Activated B cell treated with CpG ODN at 0.5 μM for 24 hours (primary cell): ENCODE data around the gene SPP2. TPM values are rescaled to one million over a fixed set of nuclear protein-coding genes. Genes with fewer than 3 reads are reported as not detected.

Experiments
- ATAC-seq: fragments of 200-7000 bp; cut with Tn5 transposase; one replicate; pipeline ENCODE4 v1.10.0; 2021; ENCODE audit warnings: low read depth, mild to moderate bottlenecking, moderate library complexity
- CTCF ChIA-PET: fragments of 350-600 bp; sonication (Branson Sonifier 250); formaldehyde crosslinking; loops from one replicate; lab custom pipeline; 2021; ENCODE audit warnings: antibody characterized with exemption; lab: Charles Lee
- POLR2A ChIA-PET: fragments of 350-600 bp; sonication (Branson Sonifier 250); formaldehyde crosslinking; loops from one replicate; lab custom pipeline; 2021; ENCODE audit warnings: antibody characterized with exemption; lab: Charles Lee
- DNase-seq: peaks from one replicate; pipeline ENCODE4 v3.0.0; 2022
- H3K27ac Mint-ChIP-seq: one replicate; pipeline ENCODE4 v1.8.0; 2020; ENCODE audit warnings: mixed read lengths
- H3K27me3 Mint-ChIP-seq: one replicate; pipeline ENCODE4 v1.8.0; 2021; ENCODE audit warnings: mixed read lengths
- H3K36me3 Mint-ChIP-seq: one replicate; pipeline ENCODE4 v1.8.0; 2021; ENCODE audit warnings: low read depth, mixed read lengths
- H3K4me1 Mint-ChIP-seq: one replicate; pipeline ENCODE4 v1.8.0; 2021; ENCODE audit warnings: mixed read lengths
- H3K4me3 Mint-ChIP-seq: one replicate; pipeline ENCODE4 v1.8.0; 2020; ENCODE audit warnings: mild to moderate bottlenecking, mixed read lengths
- H3K9me3 Mint-ChIP-seq: one replicate; pipeline ENCODE4 v1.8.0; 2020; ENCODE audit warnings: mixed read lengths
- CTCF ChIP-seq: fragments of 200-600 bp; IDR thresholded peaks from one replicate; pipeline ENCODE4 v1.8.0; 2022; ENCODE audit warnings: antibody characterized with exemption, mild to moderate bottlenecking
- intact Hi-C: fragments of 100-400 bp; cut with micrococcal nuclease; formaldehyde crosslinking; loops from one replicate; pipeline ENCODE4 v1.15.1; 2024
- total RNA-seq: library from RNA; stranded (reverse); gene quantifications from 2 replicates; pipeline ENCODE4 v1.2.3, GENCODE V29; 2022

The SPP2 gene
- total RNA-seq, 1 donor from 2014 or later: not detected

GRCh38 chr2:234125451-234126145, 75.1 kb downstream of the SPP2 start:
- no peaks in the 10 kb centered on the region for H3K36me3 Mint-ChIP-seq
- ChIA-PET POLR2A (no interaction called here), CTCF (interaction anchor here (1.0 kb wide), 1 partner anchor 10 kb away, joined by 4 read pairs; no protein-coding TSS in a partner anchor)
- DNase-seq (no peak), ATAC-seq (no peak)
- H3K4me1 Mint-ChIP-seq: no peaks in the 10 kb centered on the region
- H3K27me3 Mint-ChIP-seq: peaks cover 17% of the 10 kb centered on the region
- intact Hi-C loops: no loop called here
- H3K4me3 Mint-ChIP-seq: no peak overlapping the region
- H3K27ac Mint-ChIP-seq: no peak overlapping the region
- H3K9me3 Mint-ChIP-seq: no peaks in the 10 kb centered on the region
- no peak for TF ChIP-seq CTCF

- ChIA-PET POLR2A (no interaction called here), CTCF (no interaction called here)
- H3K36me3 Mint-ChIP-seq: no peaks in the 10 kb centered on the region
- no peak overlapping the region for H3K4me3 Mint-ChIP-seq
- intact Hi-C loops: no loop called here
- DNase-seq (no peak), ATAC-seq (no peak)
- H3K9me3 Mint-ChIP-seq: no peaks in the 10 kb centered on the region
- peaks cover 23% of the 10 kb centered on the region for H3K27me3 Mint-ChIP-seq
- TF ChIP-seq CTCF: no peak
- H3K27ac Mint-ChIP-seq: no peak overlapping the region
- no peaks in the 10 kb centered on the region for H3K4me1 Mint-ChIP-seq
These were observed 75.6 kb downstream of the SPP2 start for GRCh38 chr2:234126146-234126470.

Other genes with a start within 250 kb of the SPP2 start
- gene HJURP, start 196.2 kb upstream of the SPP2 start, total RNA-seq: 1.0 and 1.5 TPM in 2 replicates
- not detected in 2 replicates for gene TRPM8, start 133.3 kb upstream of the SPP2 start, total RNA-seq